NCI-H1417 (cell line): Measurements from ENCODE around the gene SOCS7.

Experiments
- DNase-seq, 3 experiments: peaks; one replicate each; lab custom pipeline; 2025; lab: John Stamatoyannopoulos, UW

SOCS7 gene

GRCh38 chr17:38351412-38352222, at the start of gene SOCS7:
Gene SOCS7, plus strand, starts transcription at chr17:38351844. Its CDS starts 209 bp downstream, at chr17:38352053.
- peak; percentile 95 to 97 (median 96) for DNase-seq

GRCh38 chr17:38315497-38315896, 36.1 kb upstream of the SOCS7 start:
- no peak for DNase-seq

GRCh38 chr17:38317081-38317480, 34.6 kb upstream of the SOCS7 start:
- DNase-seq, result no peak

- DNase-seq, result no peak
Observed at GRCh38 chr17:38320482-38320881, 31.2 kb upstream of the SOCS7 start.

- DNase-seq, result peak; percentile 31 to 67 (median 41)
Observed at GRCh38 chr17:38322156-38322779, 29.4 kb upstream of the SOCS7 start.

- no peak for DNase-seq
Observed at GRCh38 chr17:38322897-38323296, 28.7 kb upstream of the SOCS7 start.

- DNase-seq, result no peak
Observed at GRCh38 chr17:38324141-38324697, 27.4 kb upstream of the SOCS7 start.

GRCh38 chr17:38324772-38325171, 26.9 kb upstream of the SOCS7 start:
- DNase-seq, result no peak

GRCh38 chr17:38325221-38325851, 26.3 kb upstream of the SOCS7 start:
- no peak for DNase-seq

- DNase-seq, result no peak
Observed at GRCh38 chr17:38326996-38327792, 24.4 kb upstream of the SOCS7 start.

GRCh38 chr17:38327936-38328335, 23.7 kb upstream of the SOCS7 start:
- DNase-seq, result no peak

- peak in 1 of 3 experiments; percentile 25 for DNase-seq
Observed at GRCh38 chr17:38328620-38329019, 23.0 kb upstream of the SOCS7 start.

- DNase-seq, result no peak
Observed at GRCh38 chr17:38329284-38329683, 22.4 kb upstream of the SOCS7 start.

- DNase-seq, result no peak
Observed at GRCh38 chr17:38329808-38330730, 21.6 kb upstream of the SOCS7 start.

GRCh38 chr17:38330941-38331411, 20.7 kb upstream of the SOCS7 start:
- no peak for DNase-seq

- no peak for DNase-seq
Observed at GRCh38 chr17:38332735-38333134, 18.9 kb upstream of the SOCS7 start.

GRCh38 chr17:38333635-38334295, 17.9 kb upstream of the SOCS7 start:
- DNase-seq, result peak in 2 of 3 experiments; percentile 17 to 54

GRCh38 chr17:38334480-38335364, 16.9 kb upstream of the SOCS7 start:
- DNase-seq, result no peak

- no peak for DNase-seq
Observed at GRCh38 chr17:38336838-38337237, 14.8 kb upstream of the SOCS7 start.
